Activated CD8-positive, alpha-beta memory T cell treated with anti-CD3 and anti-CD28 coated beads for 36 hours (primary cell): ENCODE measurements around the gene LCA5. TPM values are rescaled to one million over a fixed set of nuclear protein-coding genes. Genes with fewer than 3 reads are reported as not detected.
"Not testable (repeated sequence)": the region's sequence is repeated elsewhere in the genome, so short reads cannot be mapped to it uniquely, and the experiment has no call there.

Experiments used
- CTCF ChIA-PET: fragments of 350-600 bp; sonication (Branson Sonifier 250); formaldehyde crosslinking; loops from one replicate; lab custom pipeline; 2021; ENCODE audit warnings: antibody characterized with exemption; lab: Charles Lee
- POLR2A ChIA-PET: fragments of 350-600 bp; sonication (Branson Sonifier 250); formaldehyde crosslinking; loops from one replicate; lab custom pipeline; 2021; ENCODE audit warnings: antibody characterized with exemption; lab: Charles Lee
- total RNA-seq, 2 experiments: library from RNA; stranded (reverse); gene quantifications; one replicate each; pipeline ENCODE4 v1.2.3, GENCODE V29; 2021

The LCA5 gene
- total RNA-seq, 2 experiments from 2014 or later = 0.06 to 0.08 TPM

- CTCF ChIA-PET = no interaction called here
- POLR2A ChIA-PET = no interaction called here
Observed at GRCh38 chr6:79470728-79471127, 66.5 kb downstream of the LCA5 start.

- POLR2A ChIA-PET = no interaction called here
- CTCF ChIA-PET = interaction anchor here (0.9 kb wide), 1 partner anchor 34 kb away, joined by 3 read pairs; no protein-coding TSS in a partner anchor
Observed at GRCh38 chr6:79469376-79470246, 67.6 kb downstream of the LCA5 start.

- CTCF ChIA-PET = no interaction called here
- POLR2A ChIA-PET = no interaction called here
Observed at GRCh38 chr6:79468587-79468986, 68.6 kb downstream of the LCA5 start.

GRCh38 chr6:79468116-79468515 is 69.1 kb downstream of the LCA5 start:
- ChIA-PET CTCF (no interaction called here), POLR2A (no interaction called here)

GRCh38 chr6:79467716-79468115 is 69.5 kb downstream of the LCA5 start:
- ChIA-PET CTCF (interaction anchor here (0.6 kb wide), 1 partner anchor 155 kb away, joined by 3 read pairs; no protein-coding TSS in a partner anchor), POLR2A (no interaction called here)

- ChIA-PET POLR2A (no interaction called here), CTCF (no interaction called here)
Observed at GRCh38 chr6:79466207-79466834, 70.9 kb downstream of the LCA5 start.

- CTCF ChIA-PET = no interaction called here
- POLR2A ChIA-PET = no interaction called here
Observed at GRCh38 chr6:79465381-79465780, 71.8 kb downstream of the LCA5 start.

GRCh38 chr6:79463621-79464050 is 73.6 kb downstream of the LCA5 start:
- POLR2A ChIA-PET = no interaction called here
- CTCF ChIA-PET = no interaction called here

- CTCF ChIA-PET = no interaction called here
Observed at GRCh38 chr6:79461205-79461604, 76.0 kb downstream of the LCA5 start.

GRCh38 chr6:79455446-79455845 is 81.8 kb downstream of the LCA5 start:
- ChIA-PET POLR2A (no interaction called here), CTCF (no interaction called here)

More at GRCh38 chr6:79461205-79461604, 76.0 kb downstream of the LCA5 start:
- POLR2A ChIA-PET = no interaction called here

- ChIA-PET POLR2A (no interaction called here), CTCF (no interaction called here)
Observed at GRCh38 chr6:79453558-79454042, 83.6 kb downstream of the LCA5 start.

- CTCF ChIA-PET = no interaction called here
- POLR2A ChIA-PET = no interaction called here
Observed at GRCh38 chr6:79450984-79451383, 86.2 kb downstream of the LCA5 start.

- ChIA-PET POLR2A (no interaction called here), CTCF (no interaction called here)
Observed at GRCh38 chr6:79446006-79446405, 91.2 kb downstream of the LCA5 start.

- POLR2A ChIA-PET, CTCF ChIA-PET: not testable (repeated sequence)
Observed at GRCh38 chr6:79443876-79444275, 93.4 kb downstream of the LCA5 start.

GRCh38 chr6:79441192-79441591 is 96.0 kb downstream of the LCA5 start:
- POLR2A ChIA-PET = no interaction called here
- CTCF ChIA-PET = no interaction called here

- ChIA-PET CTCF (no interaction called here), POLR2A (no interaction called here)
Observed at GRCh38 chr6:79440598-79440997, 96.6 kb downstream of the LCA5 start.

GRCh38 chr6:79438030-79438429 is 99.2 kb downstream of the LCA5 start:
- ChIA-PET POLR2A (no interaction called here), CTCF (no interaction called here)

GRCh38 chr6:79436241-79436640 is 101.0 kb downstream of the LCA5 start:
- ChIA-PET CTCF (no interaction called here), POLR2A (no interaction called here)

- POLR2A ChIA-PET = no interaction called here
- CTCF ChIA-PET = no interaction called here
Observed at GRCh38 chr6:79435746-79436145, 101.5 kb downstream of the LCA5 start.
